Measurements from ENCODE around the gene PLA2G2F. TPM values are rescaled to one million over a fixed set of nuclear protein-coding genes. Genes with fewer than 3 reads are reported as not detected.

The PLA2G2F gene
- total and polyA plus RNA-seq, 2 of the 8 experiments (the other 6 are each of a cell fraction or from before 2014, with no cell fraction given), result not detected

- WGBS, 2 experiments (ENCODE audit: extremely low coverage in 1 of 2, insufficient coverage in 1 of 2, insufficient read length in 1 of 2, insufficient replicate concordance in 2 of 2, low coverage in 1 of 2, low lambda C conversion rate in 2 of 2, missing lambda C conversion rate in 1 of 2), result 88% methylated on average over 3 of the region's 3 CpGs; no CpG with 5 or more reads in 1 of the 2 experiments
- H4K8ac ChIP-seq (ENCODE audit: extremely low read depth, insufficient read depth, low read length), result no peak overlapping the region
- H3K9ac ChIP-seq (replicated peaks in 1 of 4; ENCODE audit: extremely low read depth in 1 of 4, low read depth in 3 of 4, low read length in 3 of 4), result no peak overlapping the region
- H2BK120ac ChIP-seq (replicated peaks; ENCODE audit: low read depth, low read length), result no peak overlapping the region
- peaks cover 0 to 3% (median 0%) of the 10 kb centered on the region in 4 experiments; a peak in 2 of 7 replicates for H3K4me1 ChIP-seq (replicated peaks in 1 of 4; ENCODE audit: control insufficient read depth in 3 of 4, insufficient read depth in 4 of 4, low read length in 3 of 4)
- no peaks in the 10 kb centered on the region for H3K23me2 ChIP-seq (ENCODE audit: low read depth, low read length)
- no peaks in the 10 kb centered on the region for H3K79me1 ChIP-seq (ENCODE audit: low read depth, low read length)
- H3K23ac ChIP-seq (ENCODE audit: insufficient read length), result no peak overlapping the region
- H4K5ac ChIP-seq (ENCODE audit: insufficient read length, low read depth, low read length), result no peak overlapping the region
- H3K27me3 ChIP-seq (replicated peaks in 1 of 4; ENCODE audit: control insufficient read depth in 3 of 4, extremely low read depth in 1 of 4, insufficient read depth in 3 of 4, low read length in 3 of 4), result no peaks in the 10 kb centered on the region; a peak in 1 of 7 replicates
- no peaks in the 10 kb centered on the region for H4K20me1 ChIP-seq (replicated peaks in 1 of 2; ENCODE audit: control insufficient read depth in 1 of 2, insufficient read depth in 2 of 2, low read length in 2 of 2)
- no peak overlapping the region for H3K27ac ChIP-seq (ENCODE audit: low read depth, low read length)
- no peak overlapping the region for H2BK5ac ChIP-seq (ENCODE audit: low read depth, low read length)
- no peak overlapping the region for H3K4ac ChIP-seq (replicated peaks; ENCODE audit: insufficient read length, low read depth, low read length)
- H3K4me3 ChIP-seq (ENCODE audit: extremely low read depth in 1 of 4, insufficient read depth in 2 of 4, low read depth in 3 of 4, low read length in 4 of 4), result no peak overlapping the region
- H3K14ac ChIP-seq (ENCODE audit: insufficient read length), result no peak overlapping the region
- H4K91ac ChIP-seq (replicated peaks; ENCODE audit: insufficient read length, low read length), result no peak overlapping the region
- FAIRE-seq (no peak), DNase-seq (ENCODE audit: low read depth in 1 of 2, low spot score in 2 of 2) (no peak)
- no peaks in the 10 kb centered on the region for H3K36me3 ChIP-seq (ENCODE audit: control insufficient read depth in 2 of 4, insufficient read depth in 4 of 4, low read length in 3 of 4)
- H3K18ac ChIP-seq (ENCODE audit: extremely low read depth, low read length), result no peak overlapping the region
- H3K56ac ChIP-seq (replicated peaks; ENCODE audit: insufficient read length, low read depth, low read length), result no peak overlapping the region
- no peak overlapping the region for H2AK5ac ChIP-seq (ENCODE audit: low read depth, low read length)
- H2AFZ ChIP-seq (ENCODE audit: low read length), result no peak overlapping the region
- TF ChIP-seq USF2 (IDR thresholded peaks at IDR 0.05; ENCODE audit: low read length) (no peak), CTBP2 (IDR thresholded peaks at IDR 0.05; ENCODE audit: borderline replicate concordance, insufficient read depth, insufficient read length, low read length) (no peak), SIRT6 (IDR thresholded peaks at IDR 0.05; ENCODE audit: low read length) (no peak), KDM4A (IDR thresholded peaks at IDR 0.05; ENCODE audit: low read depth, low read length, severe bottlenecking) (no peak), EGR1 (IDR thresholded peaks at IDR 0.05; ENCODE audit: borderline replicate concordance, low read depth, low read length) (no peak), ASH2L (IDR thresholded peaks at IDR 0.05; ENCODE audit: low read length) (no peak), ATF3 (IDR thresholded peaks at IDR 0.05; ENCODE audit: insufficient read depth, low read depth, low read length) (no peak), CEBPB (IDR thresholded peaks at IDR 0.05; ENCODE audit: low read depth, low read length) (no peak), TBP (IDR thresholded peaks at IDR 0.05; ENCODE audit: low read depth, low read length) (no peak), SIX5 (IDR thresholded peaks at IDR 0.05; ENCODE audit: low read depth, low read length) (no peak), CBX8 (IDR thresholded peaks at IDR 0.05; ENCODE audit: borderline replicate concordance, low read depth, low read length) (no peak)
- peak overlapping the region; percentile 72; the same call in 1 of the 2 replicates for H2BK15ac ChIP-seq (ENCODE audit: low read length)
- H3K9me3 ChIP-seq (ENCODE audit: insufficient read depth in 2 of 2, low read depth in 1 of 2, low read length in 1 of 2), result peaks cover 29 to 38% of the 10 kb centered on the region in 2 experiments
- H3K79me2 ChIP-seq (ENCODE audit: control insufficient read depth in 1 of 2, insufficient read depth in 2 of 2, low read length in 2 of 2), result no peaks in the 10 kb centered on the region
- no peak overlapping the region for H3K4me2 ChIP-seq (ENCODE audit: insufficient read depth in 1 of 2, low read depth in 2 of 2, low read length in 2 of 2)
- H2BK20ac ChIP-seq (ENCODE audit: low read length), result no peak overlapping the region
- POLR2A ChIA-PET (ENCODE audit: partially characterized antibody), result no interaction called here
- CTCF ChIA-PET (ENCODE audit: partially characterized antibody), result interaction anchor here (0.6 to 5.8 kb wide), 11 partner anchors 8 to 245 kb away, joined by 3 to 75 read pairs (median 8); no protein-coding TSS in a partner anchor
- no peak overlapping the region for H2BK12ac ChIP-seq (ENCODE audit: low read depth, low read length)
Observed at GRCh38 chr1:20099533-20099932, 39.6 kb upstream of the PLA2G2F start.
